Left lung (tissue), 10 donors: ENCODE data around the gene TAF1A. TPM values are rescaled to one million over a fixed set of nuclear protein-coding genes. Genes with fewer than 3 reads are reported as not detected.

Source experiments
- ATAC-seq: fragments of 200-7000 bp; cut with Tn5 transposase; one replicate; pipeline ENCODE4 v1.9.1; 2020; ENCODE audit warnings: moderate library complexity
- DNase-seq, 4 donors: peaks; one replicate each; pipeline ENCODE4 v3.0.0-alpha.2; 2013 to 2020
- H3K27ac ChIP-seq, 2 donors: fragments of 200-600 bp; sonication (generic) in 1 of 2; one replicate each; pipeline versions ENCODE4 v1.5.0 to v1.8.0; 2020 to 2021
- H3K27me3 ChIP-seq, 2 donors: fragments of 200-600 bp; sonication (generic) in 1 of 2; one replicate each; pipeline versions ENCODE4 v1.5.0 to v1.8.0; 2020 to 2021
- H3K36me3 ChIP-seq, 2 donors: fragments of 200-600 bp; sonication (generic) in 1 of 2; one replicate each; pipeline versions ENCODE4 v1.5.0 to v1.8.0; 2020 to 2021
- H3K4me1 ChIP-seq, 2 donors: fragments of 200-600 bp; one replicate each; pipeline ENCODE4 v1.8.0; 2021
- H3K4me3 ChIP-seq, 2 donors: fragments of 200-600 bp; sonication (generic) in 1 of 2; one replicate each; pipeline versions ENCODE4 v1.5.0 to v1.8.0; 2020 to 2021; ENCODE audit warnings: mild to moderate bottlenecking in 1 of 2
- H3K9me3 ChIP-seq, 2 donors: fragments of 200-600 bp; sonication (generic) in 1 of 2; one replicate each; pipeline versions ENCODE4 v1.5.0 to v1.8.0; 2020 to 2021
- intact Hi-C, 2 donors: fragments of 100-400 bp; cut with DNase I; formaldehyde crosslinking; loops; one replicate each; pipeline versions ENCODE4 v1.11.2 to v1.14.2; 2022
- polyA plus RNA-seq, 6 donors: library from polyadenylated mRNA; unstranded; fragments of 120-200 nt; gene quantifications; one replicate each; pipeline ENCODE4 v1.2.1, GENCODE V29; 2013; ENCODE audit not compliant: insufficient read length in 6 of 6
- total RNA-seq, 2 donors: library from RNA; stranded (reverse); fragmentation: NEBNext Ultra II Directional; extraction: Animal tissue kit (Norgen Biotek cat#: 25700); gene quantifications; one replicate each; pipeline ENCODE4 v1.2.1, GENCODE V29; 2021
- TF ChIP-seq, protein P1 (sequence below), 2 donors: fragments of 200-600 bp; sonication (generic) in 1 of 2; IDR thresholded peaks; one replicate each; pipeline versions ENCODE4 v1.5.0 to v1.8.0; 2021; ENCODE audit warnings: antibody characterized with exemption in 2 of 2
- donor health status: DM: no; HTN: yes; CAD: no.
- donor health status: DM: no; HTN: no; CAD: no.

The TAF1A gene
- total and polyA plus RNA-seq, 8 donors, result 6.1 to 23.2 (median 18.8) TPM

DNA sequence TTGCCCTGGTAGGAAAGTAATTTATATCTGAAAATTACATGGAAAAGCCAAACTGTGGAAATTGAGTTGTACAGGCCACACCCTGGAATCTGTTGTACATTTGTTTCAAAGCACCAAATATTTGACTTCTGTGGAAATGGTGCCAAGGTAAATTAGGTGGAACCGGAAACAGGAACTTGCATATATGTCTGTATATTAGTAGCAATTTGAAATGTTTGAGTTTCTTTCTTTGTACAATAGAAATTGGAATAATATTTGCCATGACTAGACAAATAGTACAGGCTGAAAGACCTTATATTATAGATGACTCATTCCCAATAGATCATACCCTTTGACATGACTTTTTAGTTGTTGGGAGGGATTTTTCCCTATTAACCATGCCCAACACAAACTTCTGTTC is 10.5 kb upstream of the TAF1A start:
- no peak overlapping the region for H3K27ac ChIP-seq
- intact Hi-C loops, result no loop called here
- peak in 1 of 4 donors; percentile 15 for DNase-seq
- TF ChIP-seq, protein P1, sequence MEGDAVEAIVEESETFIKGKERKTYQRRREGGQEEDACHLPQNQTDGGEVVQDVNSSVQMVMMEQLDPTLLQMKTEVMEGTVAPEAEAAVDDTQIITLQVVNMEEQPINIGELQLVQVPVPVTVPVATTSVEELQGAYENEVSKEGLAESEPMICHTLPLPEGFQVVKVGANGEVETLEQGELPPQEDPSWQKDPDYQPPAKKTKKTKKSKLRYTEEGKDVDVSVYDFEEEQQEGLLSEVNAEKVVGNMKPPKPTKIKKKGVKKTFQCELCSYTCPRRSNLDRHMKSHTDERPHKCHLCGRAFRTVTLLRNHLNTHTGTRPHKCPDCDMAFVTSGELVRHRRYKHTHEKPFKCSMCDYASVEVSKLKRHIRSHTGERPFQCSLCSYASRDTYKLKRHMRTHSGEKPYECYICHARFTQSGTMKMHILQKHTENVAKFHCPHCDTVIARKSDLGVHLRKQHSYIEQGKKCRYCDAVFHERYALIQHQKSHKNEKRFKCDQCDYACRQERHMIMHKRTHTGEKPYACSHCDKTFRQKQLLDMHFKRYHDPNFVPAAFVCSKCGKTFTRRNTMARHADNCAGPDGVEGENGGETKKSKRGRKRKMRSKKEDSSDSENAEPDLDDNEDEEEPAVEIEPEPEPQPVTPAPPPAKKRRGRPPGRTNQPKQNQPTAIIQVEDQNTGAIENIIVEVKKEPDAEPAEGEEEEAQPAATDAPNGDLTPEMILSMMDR (IDR thresholded peaks at IDR 0.05), result no peak
- no peaks in the 10 kb centered on the region for H3K4me1 ChIP-seq
- no peaks in the 10 kb centered on the region for H3K36me3 ChIP-seq
- no peak overlapping the region for H3K4me3 ChIP-seq
- no peaks in the 10 kb centered on the region for H3K27me3 ChIP-seq
- no peak for ATAC-seq
- no peaks in the 10 kb centered on the region for H3K9me3 ChIP-seq

- DNase-seq (no peak), ATAC-seq (no peak)
- Histone ChIP-seq H3K4me1 (no peaks in the 10 kb centered on the region), H3K36me3 (no peaks in the 10 kb centered on the region), H3K27me3 (no peaks in the 10 kb centered on the region), H3K4me3 (no peak overlapping the region), H3K27ac (no peak overlapping the region), H3K9me3 (no peaks in the 10 kb centered on the region)
- intact Hi-C loops, result no loop called here
- TF ChIP-seq, protein P1 (IDR thresholded peaks at IDR 0.05), result no peak
These were observed 7.0 kb upstream of the TAF1A start for GRCh38 chr1:222596696-222597095.

DNA sequence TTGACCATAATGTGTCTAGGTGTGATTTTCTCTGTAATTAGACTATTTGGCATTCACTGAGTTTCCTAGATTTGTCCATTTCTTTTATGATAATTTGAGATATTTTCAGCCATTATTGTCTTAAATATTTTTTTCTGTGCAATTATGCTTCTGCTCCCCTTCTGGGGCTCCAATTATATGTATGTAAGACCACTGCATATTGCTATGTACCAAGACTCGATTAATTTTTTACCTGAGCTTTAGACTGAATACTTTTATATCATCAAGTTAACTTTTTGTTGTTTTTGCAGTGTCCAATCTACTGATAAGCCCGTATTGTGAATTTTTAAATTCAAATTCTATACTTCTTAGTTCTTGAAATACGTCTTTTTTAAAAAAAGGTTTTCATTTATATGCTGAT is 5.1 kb upstream of the TAF1A start:
- no peaks in the 10 kb centered on the region for H3K36me3 ChIP-seq
- H3K9me3 ChIP-seq, result no peaks in the 10 kb centered on the region
- no peaks in the 10 kb centered on the region for H3K27me3 ChIP-seq
- H3K27ac ChIP-seq, result no peak overlapping the region
- H3K4me1 ChIP-seq, result peaks cover 0 to 8% of the 10 kb centered on the region in 2 donors
- DNase-seq, result no peak
- intact Hi-C loops, result no loop called here
- TF ChIP-seq, protein P1 (IDR thresholded peaks at IDR 0.05), result no peak
- ATAC-seq, result no peak
- H3K4me3 ChIP-seq, result no peak overlapping the region

GRCh38 chr1:222592171-222592570 is 2.4 kb upstream of the TAF1A start:
- no peak for DNase-seq
- ATAC-seq, result no peak
- Histone ChIP-seq H3K27me3 (no peaks in the 10 kb centered on the region), H3K4me1 (peaks cover 5 to 20% of the 10 kb centered on the region in 2 donors), H3K27ac (no peak overlapping the region), H3K4me3 (no peak overlapping the region), H3K36me3 (peaks cover 0 to 8% of the 10 kb centered on the region in 2 donors), H3K9me3 (no peaks in the 10 kb centered on the region)
- TF ChIP-seq, protein P1 (IDR thresholded peaks at IDR 0.05), result no peak
- intact Hi-C loops, result no loop called here

GRCh38 chr1:222588135-222588534 is 1.6 kb downstream of the TAF1A start:
- TF ChIP-seq, protein P1 (IDR thresholded peaks at IDR 0.05), result no peak
- H3K36me3 ChIP-seq, result peaks cover 0 to 33% of the 10 kb centered on the region in 2 donors
- H3K27ac ChIP-seq, result no peak overlapping the region
- intact Hi-C loops, result no loop called here
- peaks cover 5 to 28% of the 10 kb centered on the region in 2 donors for H3K4me1 ChIP-seq
- H3K4me3 ChIP-seq, result no peak overlapping the region
- H3K9me3 ChIP-seq, result no peaks in the 10 kb centered on the region
- no peaks in the 10 kb centered on the region for H3K27me3 ChIP-seq
- no peak for ATAC-seq
- no peak for DNase-seq
